ENCODE measurements around the gene CRYBG1.

The CRYBG1 gene, protein sequence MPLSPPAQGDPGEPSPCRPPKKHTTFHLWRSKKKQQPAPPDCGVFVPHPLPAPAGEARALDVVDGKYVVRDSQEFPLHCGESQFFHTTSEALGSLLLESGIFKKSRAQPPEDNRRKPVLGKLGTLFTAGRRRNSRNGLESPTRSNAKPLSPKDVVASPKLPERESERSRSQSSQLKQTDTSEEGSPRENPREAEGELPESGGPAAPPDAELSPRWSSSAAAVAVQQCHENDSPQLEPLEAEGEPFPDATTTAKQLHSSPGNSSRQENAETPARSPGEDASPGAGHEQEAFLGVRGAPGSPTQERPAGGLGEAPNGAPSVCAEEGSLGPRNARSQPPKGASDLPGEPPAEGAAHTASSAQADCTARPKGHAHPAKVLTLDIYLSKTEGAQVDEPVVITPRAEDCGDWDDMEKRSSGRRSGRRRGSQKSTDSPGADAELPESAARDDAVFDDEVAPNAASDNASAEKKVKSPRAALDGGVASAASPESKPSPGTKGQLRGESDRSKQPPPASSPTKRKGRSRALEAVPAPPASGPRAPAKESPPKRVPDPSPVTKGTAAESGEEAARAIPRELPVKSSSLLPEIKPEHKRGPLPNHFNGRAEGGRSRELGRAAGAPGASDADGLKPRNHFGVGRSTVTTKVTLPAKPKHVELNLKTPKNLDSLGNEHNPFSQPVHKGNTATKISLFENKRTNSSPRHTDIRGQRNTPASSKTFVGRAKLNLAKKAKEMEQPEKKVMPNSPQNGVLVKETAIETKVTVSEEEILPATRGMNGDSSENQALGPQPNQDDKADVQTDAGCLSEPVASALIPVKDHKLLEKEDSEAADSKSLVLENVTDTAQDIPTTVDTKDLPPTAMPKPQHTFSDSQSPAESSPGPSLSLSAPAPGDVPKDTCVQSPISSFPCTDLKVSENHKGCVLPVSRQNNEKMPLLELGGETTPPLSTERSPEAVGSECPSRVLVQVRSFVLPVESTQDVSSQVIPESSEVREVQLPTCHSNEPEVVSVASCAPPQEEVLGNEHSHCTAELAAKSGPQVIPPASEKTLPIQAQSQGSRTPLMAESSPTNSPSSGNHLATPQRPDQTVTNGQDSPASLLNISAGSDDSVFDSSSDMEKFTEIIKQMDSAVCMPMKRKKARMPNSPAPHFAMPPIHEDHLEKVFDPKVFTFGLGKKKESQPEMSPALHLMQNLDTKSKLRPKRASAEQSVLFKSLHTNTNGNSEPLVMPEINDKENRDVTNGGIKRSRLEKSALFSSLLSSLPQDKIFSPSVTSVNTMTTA (N-terminal part only)

GRCh38 chr6:106360410-106360988, at the start of gene CRYBG1:
Gene CRYBG1 (plus strand): TSS chr6:106360717. CDS start chr6:106360909, 192 bp downstream.
- peak; percentile 96 for DNase-seq

DNA sequence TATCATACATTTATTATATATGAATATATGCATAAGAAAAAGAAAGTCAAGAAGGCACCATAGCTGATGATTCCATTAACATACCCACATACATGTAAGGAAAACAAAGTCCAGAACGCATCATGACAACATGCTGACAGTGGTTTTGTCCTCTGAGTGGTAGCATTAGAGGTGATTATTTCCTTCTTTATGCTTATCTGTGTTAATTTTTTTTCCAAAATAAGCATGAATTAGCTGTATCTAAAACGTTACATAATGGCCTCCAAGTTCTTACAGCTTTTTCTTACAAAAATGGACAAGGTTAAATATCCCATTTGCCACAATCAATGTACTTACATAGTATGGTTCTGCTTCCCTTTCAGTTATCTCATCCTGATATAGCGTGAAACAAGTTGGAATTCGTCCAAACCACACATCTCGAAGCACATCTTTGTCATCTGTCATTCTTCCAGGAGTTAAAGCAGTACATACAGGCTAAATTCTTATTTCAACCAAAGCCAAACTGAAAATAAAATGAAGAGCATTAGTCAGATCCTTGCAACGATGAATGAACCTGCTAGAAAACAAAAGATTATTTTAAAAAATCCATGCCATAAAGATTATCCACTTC, 44.6 kb upstream of the CRYBG1 start:
- no peak for DNase-seq

DNA sequence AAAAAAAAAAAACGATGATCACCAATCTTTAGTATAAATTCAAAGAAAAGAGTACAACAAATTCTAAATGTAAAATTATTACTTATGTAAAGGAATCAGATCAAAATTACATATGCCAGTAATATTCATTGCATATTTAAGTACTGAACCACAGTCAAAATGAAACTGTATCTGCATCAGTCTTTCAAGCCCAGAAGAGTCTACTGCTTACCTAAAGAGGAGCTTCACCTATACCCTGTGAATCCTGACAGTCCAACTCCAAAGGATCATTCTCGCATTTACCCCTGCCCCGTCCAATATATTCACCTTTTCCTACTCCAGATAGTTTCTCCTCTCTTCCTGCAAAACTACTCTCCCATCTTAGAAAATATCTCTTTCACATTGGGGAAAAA, 44.1 kb upstream of the CRYBG1 start:
- no peak for DNase-seq

- DNase-seq, result no peak
Measured at GRCh38 chr6:106318061-106318460, 42.5 kb upstream of the CRYBG1 start.

DNA sequence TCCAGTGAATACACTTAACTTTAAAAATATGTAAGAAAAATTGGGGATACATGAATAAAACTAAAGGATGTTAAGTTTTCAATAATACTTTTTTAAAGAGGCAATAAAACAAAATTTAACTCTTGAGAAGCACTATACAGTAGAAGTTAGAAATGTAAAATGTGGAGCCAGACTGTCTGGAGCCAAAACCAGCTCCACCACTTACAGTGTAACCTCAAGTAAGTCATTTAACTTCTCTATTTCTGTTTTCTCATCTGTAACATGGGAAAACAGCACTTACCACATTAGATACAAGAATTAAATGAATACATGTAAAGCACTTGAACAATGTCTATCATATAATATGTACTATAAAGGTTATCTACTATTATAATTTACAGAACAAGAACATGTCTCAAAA, 41.7 kb upstream of the CRYBG1 start:
- DNase-seq, result no peak

DNA sequence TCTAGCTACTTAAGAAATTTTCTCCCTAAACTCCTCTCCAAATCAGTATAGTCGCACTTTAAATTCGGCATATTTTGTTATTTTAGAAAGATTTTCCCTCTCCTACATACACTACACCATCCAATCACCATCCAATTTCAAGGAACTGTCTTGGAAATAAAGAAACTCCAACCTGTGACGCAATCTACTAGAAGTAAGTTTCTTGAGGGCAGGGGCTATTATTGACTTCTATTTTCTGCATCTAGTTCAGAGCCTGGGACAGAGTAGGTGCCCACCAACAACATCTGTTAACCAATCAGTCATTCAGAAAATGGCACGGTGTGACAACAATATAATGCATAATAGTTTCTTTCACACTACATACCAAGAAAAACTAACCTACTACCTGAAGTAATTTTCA, 38.6 kb upstream of the CRYBG1 start:
- no peak for DNase-seq

- no peak for DNase-seq
Measured at GRCh38 chr6:106324726-106325335, 35.7 kb upstream of the CRYBG1 start.

DNA sequence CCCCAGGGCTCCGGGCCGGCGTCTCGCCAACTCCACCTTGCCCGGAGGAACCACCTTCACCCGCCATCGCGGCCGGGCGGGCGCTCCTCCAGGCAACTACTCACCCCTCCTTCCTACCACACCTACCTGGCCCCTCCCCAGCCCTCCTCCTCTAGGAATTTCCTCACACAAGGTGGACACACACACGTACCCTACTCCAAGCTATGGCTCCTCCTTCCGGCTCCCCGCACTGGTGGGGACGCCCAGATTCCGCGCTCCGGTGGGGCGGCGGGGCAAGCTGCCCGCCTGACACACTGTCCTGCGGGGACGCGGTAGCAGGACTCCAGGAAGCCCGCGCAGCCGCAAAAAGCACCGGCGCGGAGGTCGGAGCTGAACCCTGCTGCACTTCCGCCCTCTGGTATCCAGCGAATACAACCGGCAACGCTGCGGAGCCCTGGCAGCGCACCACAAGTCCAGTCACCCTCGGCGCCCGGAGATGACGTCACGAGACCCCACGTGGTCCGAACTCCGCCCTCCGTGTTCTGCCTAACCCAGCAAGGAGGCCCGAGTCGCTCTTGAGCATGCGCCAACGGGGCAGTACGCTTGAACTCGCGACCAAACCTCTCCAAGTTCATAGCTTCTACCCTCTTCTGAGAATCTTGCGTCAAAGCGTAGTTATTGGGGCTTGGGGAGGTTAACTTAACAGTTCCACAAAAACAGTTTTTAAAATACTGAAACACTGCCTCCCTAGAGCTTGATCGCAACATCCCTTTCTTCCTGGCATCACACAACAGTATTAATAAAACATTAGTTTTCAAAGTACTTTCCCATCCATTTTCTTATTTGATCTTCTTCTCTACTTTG, 35.0 kb upstream of the CRYBG1 start, which contains the start of gene ATG5:
TSS of gene ATG5 (minus strand) at position 425 of the 843 bp plus-strand sequence. CDS start 9,552 bp downstream, outside the sequence.
- DNase-seq, result peak; percentile 100

DNA sequence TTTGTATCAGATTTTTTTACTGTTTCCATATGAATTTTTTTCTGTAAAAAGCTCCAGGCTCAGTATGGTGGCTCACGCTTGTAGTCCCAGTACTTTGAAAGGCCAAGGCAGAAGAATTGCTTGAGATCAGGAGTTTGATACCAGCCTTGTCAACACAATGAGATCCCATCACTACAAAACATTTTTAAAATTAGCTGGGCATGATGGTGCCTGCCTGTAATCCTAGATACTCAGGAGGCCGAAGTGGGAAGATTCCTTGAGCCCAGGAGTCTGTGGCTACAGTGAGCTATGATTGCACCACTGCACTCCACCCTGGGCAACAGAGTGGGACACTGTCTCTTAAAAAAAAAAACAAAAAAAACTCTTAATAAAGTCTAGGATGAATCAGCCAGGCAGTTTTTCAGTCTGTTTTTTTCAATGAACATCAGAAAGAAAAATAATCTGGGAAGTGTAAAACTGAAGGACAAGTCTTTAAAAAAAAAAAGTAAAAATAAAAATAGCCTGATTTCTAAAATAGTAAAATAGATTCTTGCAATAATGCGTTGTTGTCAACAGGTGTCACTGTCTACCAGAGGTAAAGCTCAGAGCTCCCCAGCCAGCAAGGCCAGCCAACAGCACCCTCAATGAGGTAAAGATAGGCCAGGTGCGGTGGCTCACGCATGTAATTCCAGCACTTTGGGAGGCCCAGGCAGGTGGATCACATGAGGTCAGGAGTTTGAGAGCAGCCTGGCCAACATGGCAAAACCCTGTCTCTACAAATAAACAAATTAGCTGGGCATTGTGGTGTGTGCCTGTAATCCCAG, 25.7 kb upstream of the CRYBG1 start:
- peak; percentile 86 for DNase-seq

DNA sequence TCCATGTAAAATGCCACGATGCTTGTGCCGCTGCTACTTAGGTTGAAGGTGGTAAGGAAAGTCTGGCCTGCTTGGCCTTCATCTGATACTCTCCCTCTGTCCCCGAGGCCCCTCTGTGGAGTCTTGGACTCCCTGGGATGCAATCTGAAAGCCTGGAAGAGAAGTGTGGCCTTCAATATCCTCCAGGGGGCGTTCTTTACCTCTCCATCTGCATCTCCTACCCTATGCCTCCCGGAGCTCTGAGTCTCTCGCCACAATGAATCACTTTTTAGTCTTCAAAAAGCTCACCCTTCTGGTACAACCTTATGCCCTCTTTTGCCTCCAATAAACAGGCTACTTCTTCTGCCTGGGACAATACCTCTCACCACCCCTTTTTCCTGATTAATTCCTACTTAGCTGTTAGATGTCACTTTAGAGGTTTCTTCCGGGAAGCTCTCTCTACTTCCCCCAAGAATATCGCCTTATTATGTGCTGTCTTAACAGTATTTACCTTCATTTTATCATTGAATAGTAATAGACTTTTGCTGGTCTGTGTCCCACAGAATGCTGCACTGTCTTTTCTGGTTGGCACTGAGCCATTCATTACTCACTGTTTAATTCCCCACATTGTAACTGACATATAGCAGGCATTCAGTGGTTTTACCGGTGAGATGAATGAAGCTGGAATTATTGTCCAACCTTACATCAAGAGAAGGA, 21.0 kb upstream of the CRYBG1 start:
- DNase-seq, result peak; percentile 88

GRCh38 chr6:106347219-106347618, 13.3 kb upstream of the CRYBG1 start:
- DNase-seq, result peak; percentile 38

- no peak for DNase-seq
Measured at GRCh38 chr6:106356378-106356777, 4.1 kb upstream of the CRYBG1 start.

DNA sequence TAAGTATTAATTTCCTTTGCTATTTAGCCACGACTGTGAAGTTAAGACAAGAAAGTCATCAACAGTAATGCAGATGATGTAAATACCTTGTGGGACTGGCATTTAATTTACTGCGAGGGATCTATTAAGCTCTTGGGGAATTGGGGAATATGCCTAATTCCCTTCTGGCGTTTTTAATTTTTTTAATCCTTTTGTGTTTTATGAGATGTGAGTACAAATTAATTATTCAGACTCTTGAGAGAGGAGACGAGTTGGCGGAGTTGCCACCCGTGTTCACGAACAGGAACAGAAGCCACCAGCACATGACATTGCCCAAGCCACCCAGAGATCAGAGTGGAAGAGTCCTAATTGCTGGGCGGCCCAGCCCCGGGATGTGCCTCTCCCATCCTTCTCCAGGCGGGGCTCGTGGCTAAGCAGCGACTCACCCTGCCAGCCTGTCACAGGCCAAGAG, 533 bp upstream of the CRYBG1 start:
- DNase-seq, result no peak

- DNase-seq, result peak; percentile 73
Measured at GRCh38 chr6:106360989-106361430, 493 bp downstream of the CRYBG1 start.

- DNase-seq, result no peak
Measured at GRCh38 chr6:106363401-106364138, 3.1 kb downstream of the CRYBG1 start.

DNA sequence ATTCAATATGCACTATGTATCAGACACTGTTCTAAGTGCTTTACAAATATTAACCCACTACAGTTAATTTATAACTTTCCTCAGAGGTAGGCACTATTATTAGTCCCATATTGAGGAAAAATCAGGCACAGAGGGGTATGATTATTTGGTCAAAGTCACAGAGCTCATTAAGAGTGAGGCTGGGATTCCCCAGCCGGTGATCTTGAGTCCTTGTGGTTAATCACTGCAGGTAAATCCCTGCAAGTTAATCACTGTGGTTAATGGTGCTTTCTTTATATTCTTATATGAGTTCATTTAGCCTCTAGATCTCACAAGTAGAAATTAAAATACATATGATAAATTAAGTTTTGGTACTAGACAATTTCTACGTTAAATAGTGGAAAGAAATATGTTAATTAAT, 9.2 kb downstream of the CRYBG1 start:
- DNase-seq, result no peak

DNA sequence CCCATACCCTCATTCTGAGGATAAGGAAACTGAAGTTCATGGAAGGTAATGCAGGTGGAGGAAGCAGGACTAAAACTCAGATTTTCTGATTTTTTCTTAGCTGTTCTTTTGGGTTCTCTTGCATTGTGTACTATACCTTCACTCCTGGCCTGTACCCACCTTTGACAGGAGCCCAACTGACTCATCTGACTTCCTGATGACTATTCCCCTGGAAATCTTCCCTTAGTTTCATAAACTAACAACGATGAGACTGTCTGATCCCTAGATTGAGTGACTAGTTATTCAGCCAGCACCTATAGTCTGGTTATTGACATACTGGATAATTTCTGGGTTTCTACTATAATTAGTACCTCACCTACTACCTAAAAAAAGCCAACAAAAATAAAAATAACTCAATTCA, 10.1 kb downstream of the CRYBG1 start:
- no peak for DNase-seq

GRCh38 chr6:106372838-106373501, 12.5 kb downstream of the CRYBG1 start:
- no peak for DNase-seq
